Body of pancreas (tissue), 4 donors: ENCODE results near the gene FAM83D. TPM values are rescaled to one million over a fixed set of nuclear protein-coding genes. Genes with fewer than 3 reads are reported as not detected.
A peak's percentile ranks its signal among the peaks of the same experiment; 100 is the strongest.

Experiments
- ATAC-seq: fragments of 150-250 bp; one replicate; pipeline ENCODE4 v1.9.1; 2016
- DNase-seq, 4 donors: peaks; one replicate each; pipeline ENCODE4 v3.0.0-alpha.2; 2019
- H3K27ac ChIP-seq, 4 donors: fragments of 200-600 bp; sonication (generic); 1 replicate in 3 of 4; 2 replicates in 1 of 4; pipeline versions ENCODE4 v1.5.1 to v1.6.1; 2016 to 2019; ENCODE audit warnings: mild to moderate bottlenecking in 1 of 4, mixed read lengths in 1 of 4, moderate library complexity in 1 of 4
- H3K27me3 ChIP-seq, 2 donors: fragments of 200-600 bp; sonication (generic); one replicate each; pipeline ENCODE4 v1.6.0; 2016; ENCODE audit warnings: mild to moderate bottlenecking in 1 of 2
- H3K36me3 ChIP-seq, 2 donors: fragments of 200-600 bp; sonication (generic); replicated peaks in 1 of 2; 2 replicates each; pipeline ENCODE4 v1.5.1; 2016; ENCODE audit warnings: low read depth in 2 of 2; ENCODE audit not compliant: insufficient read depth in 1 of 2
- H3K4me1 ChIP-seq: fragments of 200-600 bp; sonication (generic); one replicate; pipeline ENCODE4 v1.6.0; 2016
- H3K4me3 ChIP-seq, 2 donors: fragments of 200-600 bp; sonication (generic); 1 replicate in 1 of 2; 2 replicates in 1 of 2; pipeline ENCODE4 v1.5.1; 2016 to 2019
- H3K9me3 ChIP-seq, 3 donors: fragments of 200-600 bp; sonication (generic); 1 replicate in 2 of 3; 2 replicates in 1 of 3; pipeline ENCODE4 v1.5.1; 2016
- POLR2A ChIP-seq, 3 donors: fragments of 450-650 bp; IDR thresholded peaks; one replicate each; pipeline ENCODE4 v1.6.1; 2016; ENCODE audit warnings: antibody characterized with exemption in 3 of 3, mild to moderate bottlenecking in 2 of 3
- WGBS, 2 donors: methylation state at CpG; one replicate each; pipeline ENCODE4 v1.1.5; 2017; 5-methylcytosine and 5-hydroxymethylcytosine counted together
- intact Hi-C: fragments of 100-400 bp; cut with DNase I; formaldehyde crosslinking; loops from one replicate; pipeline ENCODE4 v1.15.1; 2023
- total RNA-seq, 2 donors: library from RNA; depleted of rRNA; stranded (reverse); fragments of >200 nt; gene quantifications; one replicate each; pipeline ENCODE4 v1.1.0, GENCODE V29; 2016
- TF ChIP-seq, protein P1 (sequence below), 7 experiments: fragments of 450-650 bp in 4 of 7; fragments of 200-600 bp in 3 of 7; sonication (generic) in 3 of 7; IDR thresholded peaks; one replicate each; pipeline ENCODE4 v1.5.1; 2016 to 2019; ENCODE audit warnings: antibody characterized with exemption in 7 of 7

FAM83D gene
- total RNA-seq, 2 donors from 2014 or later, result 0.52 TPM; not detected in 1

DNA sequence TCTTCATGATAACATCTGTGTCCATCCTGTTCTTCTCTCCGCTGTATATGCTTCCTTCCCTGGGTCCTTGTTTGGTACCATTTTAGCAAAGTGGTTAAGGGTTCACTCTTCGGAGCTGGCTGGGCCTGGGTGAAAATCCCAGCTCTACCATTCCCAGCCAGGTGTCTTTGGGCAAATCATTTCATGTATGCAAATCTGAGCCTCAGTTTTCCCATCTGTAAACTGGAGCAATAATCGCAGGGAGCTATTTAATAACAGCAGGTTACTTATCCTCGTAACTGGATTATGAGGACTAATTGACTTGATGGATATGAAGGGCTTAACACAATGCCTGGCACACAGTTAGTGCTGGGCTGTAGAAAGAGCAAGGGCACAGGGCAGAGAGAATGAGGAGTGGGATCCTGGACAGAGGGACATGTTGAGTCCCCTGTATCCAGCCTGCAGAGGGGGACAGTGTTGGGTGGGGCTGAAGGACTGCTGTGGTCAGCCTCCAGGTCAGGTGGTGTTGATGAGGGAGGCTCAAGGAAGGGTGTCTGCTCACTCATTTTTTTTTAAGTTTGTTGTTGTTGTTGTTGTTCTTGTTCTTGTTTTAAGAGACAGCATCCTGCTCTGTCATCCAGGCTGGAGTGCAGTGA is 44.3 kb upstream of the FAM83D start:
- intact Hi-C loops, result loop anchor here (10.0 kb wide), 1 partner anchor 237 kb away; no protein-coding TSS in a partner anchor
- no peaks in the 10 kb centered on the region for H3K36me3 ChIP-seq
- no peaks in the 10 kb centered on the region for H3K27me3 ChIP-seq
- H3K4me1 ChIP-seq, result no peaks in the 10 kb centered on the region
- no peaks in the 10 kb centered on the region for H3K9me3 ChIP-seq
- no peak overlapping the region for H3K27ac ChIP-seq
- ATAC-seq (no peak), DNase-seq (no peak)
- 85 to 93% methylated on average over 4 of the region's 4 CpGs for WGBS, 2 donors
- no peak overlapping the region for H3K4me3 ChIP-seq
- no peak for TF ChIP-seq POLR2A (IDR thresholded peaks at IDR 0.05)
- TF ChIP-seq, protein P1, sequence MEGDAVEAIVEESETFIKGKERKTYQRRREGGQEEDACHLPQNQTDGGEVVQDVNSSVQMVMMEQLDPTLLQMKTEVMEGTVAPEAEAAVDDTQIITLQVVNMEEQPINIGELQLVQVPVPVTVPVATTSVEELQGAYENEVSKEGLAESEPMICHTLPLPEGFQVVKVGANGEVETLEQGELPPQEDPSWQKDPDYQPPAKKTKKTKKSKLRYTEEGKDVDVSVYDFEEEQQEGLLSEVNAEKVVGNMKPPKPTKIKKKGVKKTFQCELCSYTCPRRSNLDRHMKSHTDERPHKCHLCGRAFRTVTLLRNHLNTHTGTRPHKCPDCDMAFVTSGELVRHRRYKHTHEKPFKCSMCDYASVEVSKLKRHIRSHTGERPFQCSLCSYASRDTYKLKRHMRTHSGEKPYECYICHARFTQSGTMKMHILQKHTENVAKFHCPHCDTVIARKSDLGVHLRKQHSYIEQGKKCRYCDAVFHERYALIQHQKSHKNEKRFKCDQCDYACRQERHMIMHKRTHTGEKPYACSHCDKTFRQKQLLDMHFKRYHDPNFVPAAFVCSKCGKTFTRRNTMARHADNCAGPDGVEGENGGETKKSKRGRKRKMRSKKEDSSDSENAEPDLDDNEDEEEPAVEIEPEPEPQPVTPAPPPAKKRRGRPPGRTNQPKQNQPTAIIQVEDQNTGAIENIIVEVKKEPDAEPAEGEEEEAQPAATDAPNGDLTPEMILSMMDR (IDR thresholded peaks at IDR 0.05), result no peak

DNA sequence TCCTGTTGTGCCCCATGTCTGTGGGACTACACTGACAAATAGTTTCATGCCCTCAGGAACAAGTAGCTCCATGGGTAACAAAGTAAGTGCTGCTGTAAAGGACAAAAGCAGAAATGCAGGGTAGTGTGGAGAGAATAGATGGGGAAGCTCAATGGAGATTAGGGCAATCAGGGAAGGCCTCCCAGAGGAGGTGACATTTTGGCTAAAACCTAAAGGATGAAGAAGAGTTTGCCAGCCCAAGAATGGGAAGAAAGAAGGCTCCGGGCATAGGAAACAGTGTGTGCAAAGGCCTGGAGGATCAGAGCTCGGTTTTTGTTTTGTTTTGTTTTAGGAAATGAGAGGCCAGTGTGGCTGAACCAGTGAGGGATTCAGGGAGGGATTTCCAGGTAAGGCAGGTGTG is 43.6 kb upstream of the FAM83D start:
- Histone ChIP-seq H3K4me3 (no peak overlapping the region), H3K4me1 (no peaks in the 10 kb centered on the region), H3K9me3 (no peaks in the 10 kb centered on the region), H3K27me3 (no peaks in the 10 kb centered on the region), H3K27ac (no peak overlapping the region), H3K36me3 (no peaks in the 10 kb centered on the region)
- ATAC-seq, result no peak
- WGBS, 2 donors, result 54 to 71% methylated on average over 2 of the region's 2 CpGs
- TF ChIP-seq, protein P1 (IDR thresholded peaks at IDR 0.05), result no peak
- TF ChIP-seq POLR2A (IDR thresholded peaks at IDR 0.05), result no peak
- DNase-seq, result no peak
- intact Hi-C loops, result loop anchor here (10.0 kb wide), 1 partner anchor 238 kb away; no protein-coding TSS in a partner anchor

- intact Hi-C loops, result loop anchor here (10.0 kb wide), 1 partner anchor 239 kb away; no protein-coding TSS in a partner anchor
- Histone ChIP-seq H3K27ac (no peak overlapping the region), H3K4me3 (no peak overlapping the region), H3K9me3 (no peaks in the 10 kb centered on the region), H3K4me1 (no peaks in the 10 kb centered on the region), H3K36me3 (no peaks in the 10 kb centered on the region), H3K27me3 (no peaks in the 10 kb centered on the region)
- WGBS, 2 donors, result 65 to 69% methylated on average over 10 to 17 of the region's 20 CpGs
- TF ChIP-seq POLR2A (IDR thresholded peaks at IDR 0.05), result no peak
- no peak for ATAC-seq
- DNase-seq, result peak in 2 of 4 donors; percentile 16 to 23
Measured at GRCh38 chr20:38883081-38883980, 42.9 kb upstream of the FAM83D start.

DNA sequence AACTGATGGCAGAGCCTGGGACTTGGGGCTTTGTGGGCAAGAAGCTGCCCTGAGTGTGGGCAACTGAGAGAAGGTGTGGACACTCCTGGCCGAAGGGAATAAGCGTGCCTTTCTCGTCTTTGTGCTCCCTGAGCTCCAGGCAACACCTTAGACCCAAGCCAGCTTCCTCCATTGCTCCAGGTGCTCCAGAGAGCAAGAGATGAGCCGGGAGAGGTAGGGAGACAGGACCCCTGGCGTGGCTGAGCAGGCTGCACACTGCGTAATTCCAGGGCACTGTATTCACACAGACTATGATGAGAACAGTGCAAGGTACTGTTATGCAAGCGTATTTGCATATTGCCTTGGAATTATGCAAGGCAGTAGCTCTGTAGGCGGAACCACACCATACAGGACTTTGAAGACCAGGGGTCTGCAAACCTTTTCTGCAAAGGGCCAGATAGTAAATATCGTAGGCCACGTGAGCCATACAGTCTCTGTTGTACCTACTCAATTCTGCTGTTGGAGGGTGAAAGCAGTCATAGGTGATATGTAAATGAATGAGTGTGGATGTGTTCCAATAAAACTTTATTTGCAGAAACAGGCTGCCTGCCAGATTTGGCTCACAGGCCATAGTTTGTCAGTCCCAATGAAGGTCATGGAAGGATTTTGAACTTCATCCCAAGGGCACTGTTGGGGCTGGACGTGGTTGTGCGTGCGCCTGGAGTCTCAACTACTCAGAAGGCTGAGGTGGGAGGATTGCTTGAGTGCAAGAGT is 42.1 kb upstream of the FAM83D start:
- DNase-seq (no peak), ATAC-seq (no peak)
- Histone ChIP-seq H3K9me3 (no peaks in the 10 kb centered on the region), H3K36me3 (no peaks in the 10 kb centered on the region), H3K4me3 (no peak overlapping the region), H3K27me3 (no peaks in the 10 kb centered on the region), H3K27ac (no peak overlapping the region), H3K4me1 (no peaks in the 10 kb centered on the region)
- intact Hi-C loops, result loop anchor here (10.0 kb wide), 1 partner anchor 239 kb away; no protein-coding TSS in a partner anchor
- 86% methylated on average over 11 to 13 of the region's 13 CpGs for WGBS, 2 donors
- TF ChIP-seq, protein P1 (IDR thresholded peaks at IDR 0.05), result no peak
- no peak for TF ChIP-seq POLR2A (IDR thresholded peaks at IDR 0.05)
